T-helper 1 cell treated with Interleukin-12 subunit alpha and Interleukin-12 subunit beta and Interleukin-4 antibody, amounts not matched to agents 30 μg/mL and 1 μg/mL, for 36 hours (primary cell): ENCODE measurements around the gene SLC19A1.

Source experiments
- H3K27ac Mint-ChIP-seq: one replicate; pipeline ENCODE4 v1.8.0; 2021; ENCODE audit warnings: mild to moderate bottlenecking, mixed read lengths
- H3K27me3 Mint-ChIP-seq: one replicate; pipeline ENCODE4 v1.8.0; 2021; ENCODE audit warnings: low read depth, mixed read lengths
- H3K36me3 Mint-ChIP-seq: one replicate; pipeline ENCODE4 v1.8.0; 2021; ENCODE audit warnings: low read depth, mixed read lengths
- H3K4me1 Mint-ChIP-seq: one replicate; pipeline ENCODE4 v1.8.0; 2021; ENCODE audit warnings: low read depth, mixed read lengths
- H3K4me3 Mint-ChIP-seq: one replicate; pipeline ENCODE4 v1.8.0; 2021; ENCODE audit warnings: mild to moderate bottlenecking, moderate library complexity, mixed read lengths
- H3K9me3 Mint-ChIP-seq: one replicate; pipeline ENCODE4 v1.8.0; 2021; ENCODE audit warnings: mixed read lengths

Gene SLC19A1

DNA sequence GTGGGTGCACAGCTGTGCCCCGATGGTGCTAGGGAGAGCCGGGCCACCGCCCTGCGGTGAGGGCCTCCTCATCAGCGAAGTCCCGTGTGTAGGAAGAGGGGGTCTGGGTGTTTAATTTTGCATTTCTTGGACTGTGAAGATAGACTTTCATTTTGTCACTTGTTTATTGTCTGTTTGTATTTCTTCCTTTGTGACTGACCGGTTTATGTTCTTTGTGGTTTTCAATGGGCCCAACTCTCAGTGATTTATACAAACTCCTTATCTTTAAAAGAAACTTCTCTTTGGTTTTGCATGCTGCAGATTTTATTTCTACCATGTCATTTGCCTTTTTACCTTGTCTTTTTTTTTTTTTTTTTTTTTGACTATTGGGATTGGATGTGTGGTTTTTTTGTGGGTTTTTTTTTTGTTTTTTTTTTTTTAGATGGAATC, 72.1 kb downstream of the SLC19A1 start:
- Mint-ChIP-seq H3K36me3 (no peaks in the 10 kb centered on the region), H3K4me3 (no peak overlapping the region), H3K4me1 (peaks cover 8% of the 10 kb centered on the region), H3K27me3 (no peaks in the 10 kb centered on the region), H3K27ac (peak overlapping the region; percentile 27), H3K9me3 (peaks cover 4% of the 10 kb centered on the region)

DNA sequence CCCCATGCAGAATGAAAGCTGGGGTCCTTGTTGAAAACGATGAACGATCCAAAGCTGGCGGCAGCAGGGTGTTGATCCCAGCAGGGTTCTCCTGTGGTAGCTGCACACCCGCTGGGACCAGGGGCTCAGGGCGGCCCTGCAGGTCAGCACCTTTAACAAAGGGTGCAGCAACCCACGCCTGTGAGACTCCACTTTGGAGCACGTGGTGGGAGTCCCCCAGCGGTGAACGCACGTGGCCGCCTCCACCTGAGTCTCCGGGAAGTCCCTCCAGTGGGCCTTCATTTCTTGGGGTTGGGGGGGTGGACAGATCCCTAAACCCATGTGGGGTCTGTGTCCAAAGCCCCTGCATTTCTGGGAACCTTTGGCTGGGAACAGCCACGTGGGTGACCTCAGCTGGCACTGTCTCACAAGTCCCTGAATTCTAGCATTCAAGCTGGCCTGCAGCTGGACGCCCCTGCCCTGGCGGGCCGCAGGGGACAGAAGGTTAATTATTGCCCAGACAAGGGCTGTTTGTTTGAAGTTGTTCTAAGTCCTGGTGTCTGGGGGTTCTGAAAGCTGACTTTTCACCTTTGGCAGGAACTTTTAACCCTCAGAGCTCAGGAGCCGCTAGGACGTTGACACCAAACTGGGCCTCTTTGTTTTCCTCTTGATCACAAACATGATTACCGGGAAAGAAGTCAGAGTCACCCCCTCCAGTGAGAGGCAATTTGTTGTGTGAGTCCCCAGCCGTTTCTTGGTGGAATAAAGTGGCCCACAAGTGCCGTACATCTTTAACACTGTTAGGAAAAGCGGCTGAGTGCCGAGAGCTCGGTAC, 72.8 kb downstream of the SLC19A1 start:
- peaks cover 4% of the 10 kb centered on the region for H3K9me3 Mint-ChIP-seq
- no peaks in the 10 kb centered on the region for H3K27me3 Mint-ChIP-seq
- no peak overlapping the region for H3K27ac Mint-ChIP-seq
- no peaks in the 10 kb centered on the region for H3K36me3 Mint-ChIP-seq
- H3K4me1 Mint-ChIP-seq, result peaks cover 8% of the 10 kb centered on the region
- H3K4me3 Mint-ChIP-seq, result no peak overlapping the region

DNA sequence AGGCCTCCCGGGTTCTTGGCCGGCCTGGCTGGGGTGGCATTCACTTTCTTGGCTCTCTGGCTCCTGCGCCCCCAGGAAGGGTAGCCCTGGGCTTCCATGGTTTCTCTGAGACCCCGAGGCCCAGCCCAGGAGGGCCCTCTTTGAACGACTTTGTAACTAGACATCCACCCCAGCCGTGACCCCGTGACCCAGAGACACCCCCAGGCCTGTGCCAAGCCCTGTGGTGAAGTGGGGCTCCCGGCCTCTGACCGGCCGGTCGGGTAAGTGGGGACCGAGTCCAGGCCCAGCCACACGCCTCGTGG, 73.3 kb downstream of the SLC19A1 start:
- Mint-ChIP-seq H3K9me3 (no peaks in the 10 kb centered on the region), H3K27ac (no peak overlapping the region), H3K4me1 (peaks cover 8% of the 10 kb centered on the region), H3K36me3 (no peaks in the 10 kb centered on the region), H3K27me3 (no peaks in the 10 kb centered on the region), H3K4me3 (no peak overlapping the region)

DNA sequence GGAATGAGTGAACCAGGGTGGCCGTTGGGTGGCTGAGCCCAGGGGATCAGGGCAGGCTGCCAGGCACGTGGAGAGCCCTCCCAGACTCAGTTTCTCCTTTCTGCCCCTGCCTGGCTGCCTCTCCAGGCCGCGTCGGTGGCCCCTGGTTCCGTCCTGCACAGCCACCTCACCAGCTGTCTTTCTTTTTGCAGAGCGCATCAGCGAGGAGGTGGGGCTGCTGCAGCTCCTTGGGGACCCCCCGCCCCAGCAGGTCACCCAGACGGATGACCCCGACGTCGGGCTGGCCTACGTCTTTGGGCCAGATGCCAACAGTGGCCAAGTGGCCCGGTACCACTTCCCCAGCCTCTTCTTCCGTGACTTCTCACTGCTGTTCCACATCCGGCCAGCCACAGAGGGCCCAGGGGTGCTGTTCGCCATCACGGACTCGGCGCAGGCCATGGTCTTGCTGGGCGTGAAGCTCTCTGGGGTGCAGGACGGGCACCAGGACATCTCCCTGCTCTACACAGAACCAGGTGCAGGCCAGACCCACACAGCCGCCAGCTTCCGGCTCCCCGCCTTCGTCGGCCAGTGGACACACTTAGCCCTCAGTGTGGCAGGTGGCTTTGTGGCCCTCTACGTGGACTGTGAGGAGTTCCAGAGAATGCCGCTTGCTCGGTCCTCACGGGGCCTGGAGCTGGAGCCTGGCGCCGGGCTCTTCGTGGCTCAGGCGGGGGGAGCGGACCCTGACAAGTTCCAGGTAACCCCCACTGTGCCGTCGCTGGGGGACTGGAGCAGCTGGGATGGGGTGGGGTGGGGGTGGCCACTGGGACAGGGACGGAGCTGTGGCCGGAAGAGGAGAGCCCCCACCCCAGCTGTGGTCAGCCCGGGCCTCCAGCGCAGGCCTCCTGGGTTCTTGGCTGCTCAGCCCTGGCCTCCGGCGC, 73.9 kb downstream of the SLC19A1 start:
- no peaks in the 10 kb centered on the region for H3K27me3 Mint-ChIP-seq
- H3K4me1 Mint-ChIP-seq, result peaks cover 8% of the 10 kb centered on the region
- no peak overlapping the region for H3K27ac Mint-ChIP-seq
- H3K4me3 Mint-ChIP-seq, result no peak overlapping the region
- no peaks in the 10 kb centered on the region for H3K36me3 Mint-ChIP-seq
- no peaks in the 10 kb centered on the region for H3K9me3 Mint-ChIP-seq

DNA sequence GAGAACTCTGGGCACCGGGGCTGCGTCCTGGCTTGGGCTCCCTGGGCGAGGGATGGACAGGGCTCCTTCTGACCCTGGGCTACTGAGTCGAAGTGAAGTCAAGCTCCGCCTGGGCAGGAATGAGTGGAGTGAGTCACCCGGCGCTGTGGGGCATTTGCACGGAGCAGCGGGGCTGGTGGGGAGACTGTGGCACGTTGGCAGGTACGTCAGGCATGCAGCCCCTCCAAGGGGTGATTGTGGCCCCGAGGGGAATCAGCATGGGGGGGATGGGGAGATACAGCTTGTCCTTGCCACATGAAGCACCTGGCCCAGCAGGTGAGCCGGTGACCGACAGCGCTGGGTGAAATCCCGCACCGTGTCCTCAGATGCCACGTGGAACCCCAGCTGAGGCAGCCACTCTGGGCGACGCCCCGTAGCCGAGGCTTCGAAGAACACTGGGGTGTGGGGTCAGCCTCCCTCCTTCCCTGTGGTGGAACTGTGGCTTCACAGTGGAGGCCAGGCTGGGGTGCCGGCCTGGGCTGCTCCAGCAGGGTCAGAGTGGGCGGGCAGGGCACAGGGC, 74.9 kb downstream of the SLC19A1 start:
- H3K36me3 Mint-ChIP-seq, result no peaks in the 10 kb centered on the region
- H3K4me1 Mint-ChIP-seq, result peaks cover 8% of the 10 kb centered on the region
- H3K27ac Mint-ChIP-seq, result no peak overlapping the region

DNA sequence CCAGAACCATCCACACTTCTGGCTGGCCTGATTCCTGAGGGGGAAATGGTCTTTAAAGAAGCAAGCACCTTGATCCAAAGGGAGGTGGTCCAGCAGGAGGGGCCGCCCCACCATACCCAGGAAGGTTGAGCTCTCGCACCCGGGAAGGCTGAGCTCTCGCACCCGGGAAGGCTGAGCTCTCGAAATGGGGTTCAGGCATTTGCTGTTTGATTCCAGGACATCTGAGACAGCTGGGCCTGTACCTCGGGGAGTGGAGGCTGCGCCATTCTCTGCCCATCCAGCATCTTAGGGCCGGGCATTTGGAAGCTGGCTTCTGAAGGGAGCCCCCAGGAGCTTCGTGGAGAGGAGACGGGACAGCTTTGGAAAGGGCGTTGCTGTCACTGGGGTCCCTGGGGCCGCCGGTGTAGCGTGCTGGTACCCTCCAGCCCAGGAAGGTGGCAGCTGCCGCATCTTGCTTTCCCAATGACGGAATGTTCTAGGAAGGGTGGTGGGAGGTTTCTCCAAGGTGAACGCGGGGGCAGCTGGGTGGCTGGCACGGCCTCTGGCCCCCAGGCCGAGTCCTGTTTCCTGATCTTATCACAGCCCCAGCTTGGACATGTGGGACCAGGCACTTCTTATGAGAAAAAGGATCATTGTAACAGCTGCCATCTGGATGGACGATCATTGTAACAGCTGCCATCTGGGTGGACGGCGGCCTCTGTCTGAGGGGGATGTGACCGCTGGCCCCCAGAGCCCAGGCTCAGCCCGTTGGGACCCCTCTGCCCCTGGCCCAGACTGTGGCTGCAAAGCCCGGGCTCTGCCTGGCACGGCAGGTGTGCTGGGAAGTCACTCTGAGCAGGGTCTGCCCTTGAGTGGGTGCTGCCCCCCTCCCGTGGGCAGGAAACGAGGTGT, 75.7 kb downstream of the SLC19A1 start:
- Mint-ChIP-seq H3K4me3 (no peak overlapping the region), H3K27me3 (peaks cover 9% of the 10 kb centered on the region), H3K27ac (no peak overlapping the region), H3K9me3 (no peaks in the 10 kb centered on the region), H3K4me1 (peaks cover 8% of the 10 kb centered on the region), H3K36me3 (no peaks in the 10 kb centered on the region)

More for the DNA sequence above, 74.9 kb downstream of the SLC19A1 start:
- Mint-ChIP-seq H3K9me3 (no peaks in the 10 kb centered on the region), H3K4me3 (no peak overlapping the region), H3K27me3 (peaks cover 5% of the 10 kb centered on the region)

DNA sequence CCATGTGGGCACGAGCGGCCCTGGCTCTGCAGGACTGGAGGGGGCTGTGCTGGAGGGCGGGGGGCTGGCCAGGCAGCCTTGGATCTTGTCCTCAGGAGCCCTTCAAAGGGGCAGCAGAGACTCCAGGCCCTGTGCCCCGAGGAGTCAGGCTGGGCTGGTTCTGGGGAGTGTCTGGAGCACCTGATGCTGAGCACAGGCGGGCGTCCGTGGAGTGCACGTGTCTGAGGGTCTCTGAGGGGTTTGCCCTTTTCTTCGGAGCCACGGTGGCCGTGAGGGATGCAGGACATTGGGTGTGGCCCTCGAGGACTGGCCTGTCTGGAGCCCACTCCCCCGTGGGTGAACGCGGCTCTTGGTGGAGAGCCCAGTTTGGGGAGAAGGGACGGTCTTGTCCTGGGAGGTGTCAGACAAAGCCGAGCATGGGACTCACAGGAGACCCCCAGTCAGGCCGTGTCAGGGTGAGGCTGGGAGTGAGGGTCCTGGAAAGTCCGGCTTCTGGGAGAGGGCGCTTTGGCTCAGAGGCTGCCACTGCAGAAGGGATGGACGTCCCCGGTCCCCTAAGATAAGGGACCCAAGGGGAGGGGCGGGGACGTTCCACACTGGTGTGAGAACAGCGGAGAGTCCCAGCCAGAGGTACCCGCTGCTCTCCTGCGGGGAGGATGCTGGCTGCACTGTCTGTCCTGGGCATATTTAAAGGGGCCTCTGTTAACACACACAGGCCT, 76.5 kb downstream of the SLC19A1 start:
- Mint-ChIP-seq H3K27ac (no peak overlapping the region), H3K27me3 (peaks cover 9% of the 10 kb centered on the region), H3K9me3 (no peaks in the 10 kb centered on the region), H3K4me1 (peaks cover 3% of the 10 kb centered on the region), H3K36me3 (no peaks in the 10 kb centered on the region), H3K4me3 (no peak overlapping the region)

DNA sequence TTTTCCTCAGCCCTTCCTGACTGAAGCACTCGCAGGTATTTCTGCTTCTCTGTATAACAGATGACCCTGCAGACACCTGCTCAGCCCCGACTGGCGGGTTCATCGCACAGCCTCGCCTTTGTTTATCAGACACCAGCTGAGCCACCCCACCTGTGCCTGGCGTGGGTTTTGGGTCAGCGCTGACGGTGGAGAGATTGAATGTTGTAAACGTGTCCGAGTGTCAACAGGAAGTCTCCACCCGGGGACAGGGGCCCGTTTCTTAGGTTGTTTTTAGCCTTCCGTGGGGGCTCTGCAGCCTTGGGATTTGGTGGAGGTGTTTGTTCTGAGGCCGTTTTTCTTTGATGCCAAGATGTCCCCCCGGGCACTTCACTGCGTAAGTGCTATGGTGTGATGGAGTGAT, 77.1 kb downstream of the SLC19A1 start:
- Mint-ChIP-seq H3K27ac (no peak overlapping the region), H3K27me3 (peaks cover 9% of the 10 kb centered on the region)

DNA sequence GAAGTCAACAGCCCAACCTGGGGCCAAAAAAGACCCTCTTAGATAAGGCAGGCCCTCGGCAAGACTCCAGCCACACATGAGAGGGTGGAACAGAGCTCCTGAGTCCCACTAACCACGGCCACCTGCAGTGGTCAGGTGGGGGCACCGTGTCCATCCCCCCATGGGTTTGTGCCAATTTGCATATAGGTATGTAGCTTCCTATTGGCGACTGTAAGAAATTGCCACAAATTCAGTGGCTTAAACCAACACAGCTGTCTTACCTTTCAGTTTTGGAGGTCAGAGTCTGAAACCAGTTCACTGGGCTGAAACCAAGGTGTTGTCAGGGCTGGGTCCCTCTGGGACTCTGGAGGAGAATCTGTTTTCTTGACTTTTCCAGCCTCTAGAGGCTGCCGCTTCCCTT, 77.9 kb downstream of the SLC19A1 start:
- Mint-ChIP-seq H3K36me3 (no peaks in the 10 kb centered on the region), H3K27ac (no peak overlapping the region), H3K4me1 (no peaks in the 10 kb centered on the region), H3K9me3 (no peaks in the 10 kb centered on the region), H3K4me3 (no peak overlapping the region), H3K27me3 (peaks cover 9% of the 10 kb centered on the region)

More for the DNA sequence above, 77.1 kb downstream of the SLC19A1 start:
- no peaks in the 10 kb centered on the region for H3K9me3 Mint-ChIP-seq
- H3K4me1 Mint-ChIP-seq, result peaks cover 1% of the 10 kb centered on the region
- no peak overlapping the region for H3K4me3 Mint-ChIP-seq
- H3K36me3 Mint-ChIP-seq, result no peaks in the 10 kb centered on the region

DNA sequence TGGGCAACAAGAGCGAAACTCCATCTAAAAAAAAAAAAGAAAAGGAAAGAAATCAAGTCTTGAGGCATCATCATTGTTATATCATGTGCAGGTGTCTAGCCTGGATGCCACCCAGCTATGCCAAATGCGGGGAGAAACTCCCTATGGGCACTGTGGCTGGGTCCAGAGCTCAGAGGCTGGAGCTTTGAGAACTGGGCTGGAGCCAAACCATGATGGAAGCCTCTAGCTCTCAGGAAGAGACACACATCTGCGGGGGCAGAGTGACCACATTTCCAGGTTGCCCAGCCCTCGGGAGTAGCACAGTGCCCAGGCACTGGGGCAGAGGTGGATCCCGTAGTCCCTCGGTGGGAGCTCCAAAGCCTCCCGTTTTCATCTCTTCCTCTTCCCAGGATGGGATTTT, 78.4 kb downstream of the SLC19A1 start:
- H3K27ac Mint-ChIP-seq, result no peak overlapping the region
- H3K27me3 Mint-ChIP-seq, result peaks cover 9% of the 10 kb centered on the region
- H3K4me1 Mint-ChIP-seq, result no peaks in the 10 kb centered on the region
- no peaks in the 10 kb centered on the region for H3K9me3 Mint-ChIP-seq
- no peaks in the 10 kb centered on the region for H3K36me3 Mint-ChIP-seq
- no peak overlapping the region for H3K4me3 Mint-ChIP-seq

DNA sequence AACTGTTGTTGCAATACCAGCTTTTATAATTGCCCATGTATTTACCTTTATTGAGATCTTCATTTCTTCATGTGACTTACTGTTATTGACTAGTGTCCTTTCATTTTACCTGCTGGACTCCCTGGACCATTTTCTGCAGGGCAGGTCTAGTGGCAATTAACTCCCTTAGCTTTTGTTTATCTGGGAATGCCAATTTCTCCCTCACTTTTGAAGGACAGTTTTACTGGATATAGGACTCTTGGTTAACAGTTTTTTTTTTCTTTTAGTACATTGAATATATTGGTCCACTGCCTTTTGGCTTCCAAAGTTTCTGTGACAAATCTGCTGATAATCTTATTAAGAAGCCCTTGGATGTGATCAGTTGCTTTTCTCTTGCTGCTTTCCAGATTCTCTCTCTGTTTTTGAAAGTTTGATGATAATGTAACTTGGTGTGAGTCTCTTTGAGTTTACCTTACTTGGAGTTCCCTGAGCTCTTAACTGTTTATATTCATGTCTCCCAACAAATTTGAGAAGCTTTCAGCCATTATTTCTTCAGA, 80.4 kb downstream of the SLC19A1 start:
- Mint-ChIP-seq H3K9me3 (no peaks in the 10 kb centered on the region), H3K4me1 (no peaks in the 10 kb centered on the region), H3K27me3 (peaks cover 9% of the 10 kb centered on the region), H3K36me3 (no peaks in the 10 kb centered on the region), H3K4me3 (no peak overlapping the region), H3K27ac (no peak overlapping the region)

DNA sequence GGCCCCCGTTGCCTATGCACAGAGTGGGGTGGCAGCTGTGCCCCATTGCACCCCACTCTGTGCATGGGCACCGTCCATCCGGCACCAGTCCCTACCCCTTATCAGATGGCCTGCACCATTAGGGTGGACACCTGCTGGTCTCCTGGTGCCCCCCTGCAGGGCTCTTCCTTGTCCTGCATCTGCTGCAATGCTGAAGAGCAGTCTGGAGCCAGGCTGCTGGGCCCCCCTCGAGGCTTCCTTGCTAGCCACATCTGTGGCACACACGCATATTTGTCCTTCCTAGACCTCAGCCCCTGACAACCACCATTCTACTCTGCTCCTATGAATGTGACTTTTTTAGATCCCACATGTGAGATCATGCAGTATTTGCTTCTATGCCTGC, 80.9 kb downstream of the SLC19A1 start:
- no peaks in the 10 kb centered on the region for H3K4me1 Mint-ChIP-seq

DNA sequence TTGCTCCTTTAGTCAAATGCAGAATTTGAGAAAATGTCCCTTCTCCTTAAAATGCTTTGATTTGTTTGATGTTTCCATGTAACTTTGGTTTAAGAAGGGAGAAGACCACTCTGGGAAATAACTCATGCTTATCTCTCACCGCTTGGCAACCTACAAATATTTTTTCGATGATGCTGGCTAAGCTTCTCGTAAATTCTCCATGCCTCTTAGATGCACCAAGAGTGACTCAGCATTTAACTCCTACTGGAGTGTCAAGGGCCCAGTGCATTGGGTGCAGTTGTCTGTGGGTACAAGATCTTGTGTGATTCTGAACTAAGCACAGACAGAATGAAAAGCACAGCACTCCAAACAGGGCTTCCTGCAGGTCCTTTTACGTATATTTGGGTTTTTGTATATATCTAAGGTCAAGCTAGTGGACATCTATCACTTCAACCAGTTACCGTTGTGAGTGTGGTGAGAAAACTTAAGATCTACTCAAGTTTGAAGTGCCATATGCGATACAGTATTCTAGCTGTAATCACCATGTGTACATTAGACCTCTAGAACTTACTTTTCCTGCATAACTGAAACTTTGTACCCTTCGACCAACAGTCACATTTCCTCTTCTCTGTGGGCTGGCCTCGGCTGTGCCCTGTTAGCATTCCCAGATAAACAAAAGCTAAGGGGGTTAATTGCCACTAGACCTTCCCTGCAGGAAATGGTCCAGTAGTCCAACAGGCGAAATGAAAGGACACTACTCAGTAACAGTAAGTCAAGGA, 81.5 kb downstream of the SLC19A1 start:
- no peaks in the 10 kb centered on the region for H3K4me1 Mint-ChIP-seq
- H3K36me3 Mint-ChIP-seq, result no peaks in the 10 kb centered on the region
- H3K4me3 Mint-ChIP-seq, result no peak overlapping the region
- H3K27me3 Mint-ChIP-seq, result peaks cover 9% of the 10 kb centered on the region
- no peaks in the 10 kb centered on the region for H3K9me3 Mint-ChIP-seq
- no peak overlapping the region for H3K27ac Mint-ChIP-seq

More for the DNA sequence above, 80.9 kb downstream of the SLC19A1 start:
- no peaks in the 10 kb centered on the region for H3K9me3 Mint-ChIP-seq
- no peak overlapping the region for H3K4me3 Mint-ChIP-seq
- H3K27me3 Mint-ChIP-seq, result peaks cover 9% of the 10 kb centered on the region
- no peaks in the 10 kb centered on the region for H3K36me3 Mint-ChIP-seq
- no peak overlapping the region for H3K27ac Mint-ChIP-seq
